Measurements from ENCODE around the gene CCDC192.

Gene CCDC192

GRCh38 chr5:127963233-127963632, 260.0 kb downstream of the CCDC192 start:
- no peak for DNase-seq

- no peak for DNase-seq
These were observed 260.7 kb downstream of the CCDC192 start for GRCh38 chr5:127963931-127964330.

- no peak for DNase-seq
These were observed 264.3 kb downstream of the CCDC192 start for GRCh38 chr5:127967323-127967982.

GRCh38 chr5:127967983-127968592, 264.9 kb downstream of the CCDC192 start:
- no peak for DNase-seq

GRCh38 chr5:127969002-127969401, 265.8 kb downstream of the CCDC192 start:
- no peak for DNase-seq

- no peak for DNase-seq
These were observed 266.5 kb downstream of the CCDC192 start for GRCh38 chr5:127969651-127970050.

- no peak for DNase-seq
These were observed 266.9 kb downstream of the CCDC192 start for GRCh38 chr5:127970081-127970480.

GRCh38 chr5:127970854-127971425, 267.7 kb downstream of the CCDC192 start:
- DNase-seq, result no peak

- no peak for DNase-seq
These were observed 272.8 kb downstream of the CCDC192 start for GRCh38 chr5:127975961-127976360.

- no peak for DNase-seq
These were observed 273.3 kb downstream of the CCDC192 start for GRCh38 chr5:127976525-127976924.

GRCh38 chr5:127976991-127977717, 274.0 kb downstream of the CCDC192 start:
- no peak for DNase-seq

- DNase-seq, result no peak
These were observed 275.6 kb downstream of the CCDC192 start for GRCh38 chr5:127978738-127979300.

- DNase-seq, result no peak
These were observed 276.3 kb downstream of the CCDC192 start for GRCh38 chr5:127979475-127979874.

GRCh38 chr5:127980843-127981242, 277.7 kb downstream of the CCDC192 start:
- no peak for DNase-seq

GRCh38 chr5:127981498-127981897, 278.3 kb downstream of the CCDC192 start:
- DNase-seq, result no peak

GRCh38 chr5:127985811-127986325, 282.7 kb downstream of the CCDC192 start:
- DNase-seq, result no peak

- no peak for DNase-seq
These were observed 284.4 kb downstream of the CCDC192 start for GRCh38 chr5:127987354-127988145.

- no peak for DNase-seq
These were observed 285.1 kb downstream of the CCDC192 start for GRCh38 chr5:127988146-127988760.
